HepG2 (cell line): ENCODE measurements around the gene STX1B. TPM values are rescaled to one million over a fixed set of nuclear protein-coding genes. Genes with fewer than 3 reads are reported as not detected.

ENCODE experiments used
- ATAD3A ChIP-seq: sonication (generic); formaldehyde crosslinking; IDR thresholded peaks from 2 replicates; pipeline ENCODE4 v1.4.0; 2020; ENCODE audit warnings: missing genetic modification reagents
- DRAP1 ChIP-seq: IDR thresholded peaks from 2 replicates; pipeline ENCODE4 v1.6.1; 2016; ENCODE audit warnings: missing genetic modification reagents, missing compliant biosample characterization
- KAT8 ChIP-seq: IDR thresholded peaks from 2 replicates; pipeline ENCODE4 v1.6.1; 2016; ENCODE audit warnings: missing genetic modification reagents, missing compliant biosample characterization
- MED1 ChIP-seq: sonication (generic); formaldehyde crosslinking; IDR thresholded peaks from 2 replicates; pipeline ENCODE4 v1.4.0; 2020; ENCODE audit warnings: missing genetic modification reagents
- MIXL1 ChIP-seq: IDR thresholded peaks from 2 replicates; pipeline ENCODE4 v1.6.1; 2016
- NFIB ChIP-seq: sonication (generic); formaldehyde crosslinking; IDR thresholded peaks from 2 replicates; pipeline ENCODE4 v1.9.0; 2021; ENCODE audit warnings: missing genetic modification reagents, mild to moderate bottlenecking, borderline replicate concordance
- PITX1 ChIP-seq: sonication (generic); formaldehyde crosslinking; IDR thresholded peaks from 2 replicates; pipeline ENCODE4 v1.5.1; 2020; ENCODE audit warnings: mild to moderate bottlenecking, missing genetic modification reagents
- POLR2A ChIP-seq, 2 experiments: IDR thresholded peaks; 2 replicates each; pipeline ENCODE4 v1.6.1; 2011; ENCODE audit warnings: low read depth in 2 of 2, low read length in 2 of 2, mild to moderate bottlenecking in 1 of 2, moderate library complexity in 1 of 2; ENCODE audit not compliant: insufficient read depth in 1 of 2
- RAD21 ChIP-seq: fragments of 450-650 bp; formaldehyde crosslinking; IDR thresholded peaks from 2 replicates; pipeline ENCODE4 v1.5.0; 2020; ENCODE audit warnings: mild to moderate bottlenecking
- STAG1 ChIP-seq: sonication (generic); formaldehyde crosslinking; IDR thresholded peaks from 2 replicates; pipeline ENCODE4 v1.4.0; 2020; ENCODE audit warnings: missing genetic modification reagents
- TEAD3 ChIP-seq: optimal IDR thresholded peaks from 2 replicates; pipeline ENCODE3; 2016; ENCODE audit warnings: borderline replicate concordance
- ZNF407 ChIP-seq: sonication (generic); formaldehyde crosslinking; IDR thresholded peaks from one replicate; pipeline ENCODE4 v1.5.1; 2020; ENCODE audit warnings: mild to moderate bottlenecking, missing genetic modification reagents; ENCODE audit errors: not compliant biosample characterization
- ZNF660 ChIP-seq: sonication (generic); formaldehyde crosslinking; IDR thresholded peaks from 2 replicates; pipeline ENCODE4 v1.5.1; 2020; ENCODE audit warnings: mild to moderate bottlenecking, low read depth, missing genetic modification reagents, borderline replicate concordance
- polyA plus RNA-seq, 8 experiments: library from polyadenylated mRNA; depleted of rRNA in 3 of 8; stranded (reverse) in 7 of 8; unstranded in 1 of 8; fragments of >200 nt; fragmentation: Illumina TruSeq in 4 of 8; extraction: Trizol in 4 of 8; gene quantifications; 2 replicates each; pipeline versions ENCODE4 v1.2.1 to v1.2.3, GENCODE V29; 2011 to 2016; ENCODE audit warnings: low read depth in 4 of 8, missing spikeins in 1 of 8, mixed read lengths in 1 of 8; ENCODE audit not compliant: insufficient read depth in 1 of 8
- total RNA-seq, 5 experiments: library from RNA; depleted of rRNA; stranded (reverse); fragments of >200 nt; fragmentation: Illumina TruSeq; extraction: Trizol; gene quantifications; 2 replicates each; pipeline ENCODE4 v1.2.3, GENCODE V29; 2016; ENCODE audit warnings: low read depth in 1 of 5
- TF ChIP-seq, protein P1 (sequence below): sonication (generic); formaldehyde crosslinking; IDR thresholded peaks from 2 replicates; pipeline ENCODE4 v1.4.0; 2020; ENCODE audit warnings: mild to moderate bottlenecking, missing genetic modification reagents
- TF ChIP-seq, protein P2 (sequence below): IDR thresholded peaks from 2 replicates; pipeline ENCODE4 v1.6.1; 2016; ENCODE audit warnings: mild to moderate bottlenecking

The STX1B gene
- total and polyA plus RNA-seq, 2 of the 13 experiments (the other 11 are each of a cell fraction or from before 2014, with no cell fraction given): 2.1 to 3.0 TPM

GRCh38 chr16:31016018-31016417 lies 5.6 kb upstream of the STX1B start (continued):
- no peak for TF ChIP-seq PITX1 (CRISPR knock-in tag)
- TF ChIP-seq MIXL1 (CRISPR knock-in tag): peak; percentile 70; the same call in 1 of the 2 replicates
- TF ChIP-seq KAT8 (CRISPR knock-in tag): peak; percentile 50
- TF ChIP-seq, protein P1, sequence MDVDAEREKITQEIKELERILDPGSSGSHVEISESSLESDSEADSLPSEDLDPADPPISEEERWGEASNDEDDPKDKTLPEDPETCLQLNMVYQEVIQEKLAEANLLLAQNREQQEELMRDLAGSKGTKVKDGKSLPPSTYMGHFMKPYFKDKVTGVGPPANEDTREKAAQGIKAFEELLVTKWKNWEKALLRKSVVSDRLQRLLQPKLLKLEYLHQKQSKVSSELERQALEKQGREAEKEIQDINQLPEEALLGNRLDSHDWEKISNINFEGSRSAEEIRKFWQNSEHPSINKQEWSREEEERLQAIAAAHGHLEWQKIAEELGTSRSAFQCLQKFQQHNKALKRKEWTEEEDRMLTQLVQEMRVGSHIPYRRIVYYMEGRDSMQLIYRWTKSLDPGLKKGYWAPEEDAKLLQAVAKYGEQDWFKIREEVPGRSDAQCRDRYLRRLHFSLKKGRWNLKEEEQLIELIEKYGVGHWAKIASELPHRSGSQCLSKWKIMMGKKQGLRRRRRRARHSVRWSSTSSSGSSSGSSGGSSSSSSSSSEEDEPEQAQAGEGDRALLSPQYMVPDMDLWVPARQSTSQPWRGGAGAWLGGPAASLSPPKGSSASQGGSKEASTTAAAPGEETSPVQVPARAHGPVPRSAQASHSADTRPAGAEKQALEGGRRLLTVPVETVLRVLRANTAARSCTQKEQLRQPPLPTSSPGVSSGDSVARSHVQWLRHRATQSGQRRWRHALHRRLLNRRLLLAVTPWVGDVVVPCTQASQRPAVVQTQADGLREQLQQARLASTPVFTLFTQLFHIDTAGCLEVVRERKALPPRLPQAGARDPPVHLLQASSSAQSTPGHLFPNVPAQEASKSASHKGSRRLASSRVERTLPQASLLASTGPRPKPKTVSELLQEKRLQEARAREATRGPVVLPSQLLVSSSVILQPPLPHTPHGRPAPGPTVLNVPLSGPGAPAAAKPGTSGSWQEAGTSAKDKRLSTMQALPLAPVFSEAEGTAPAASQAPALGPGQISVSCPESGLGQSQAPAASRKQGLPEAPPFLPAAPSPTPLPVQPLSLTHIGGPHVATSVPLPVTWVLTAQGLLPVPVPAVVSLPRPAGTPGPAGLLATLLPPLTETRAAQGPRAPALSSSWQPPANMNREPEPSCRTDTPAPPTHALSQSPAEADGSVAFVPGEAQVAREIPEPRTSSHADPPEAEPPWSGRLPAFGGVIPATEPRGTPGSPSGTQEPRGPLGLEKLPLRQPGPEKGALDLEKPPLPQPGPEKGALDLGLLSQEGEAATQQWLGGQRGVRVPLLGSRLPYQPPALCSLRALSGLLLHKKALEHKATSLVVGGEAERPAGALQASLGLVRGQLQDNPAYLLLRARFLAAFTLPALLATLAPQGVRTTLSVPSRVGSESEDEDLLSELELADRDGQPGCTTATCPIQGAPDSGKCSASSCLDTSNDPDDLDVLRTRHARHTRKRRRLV (CRISPR knock-in tag): 0 out of 2 replicates have a peak, but pooled peaks have one; percentile 45
- TF ChIP-seq MED1 (CRISPR knock-in tag): peak; percentile 52
- TF ChIP-seq POLR2A (IDR thresholded peaks at IDR 0.05; ENCODE audit: insufficient read depth in 1 of 2, low read depth in 2 of 2, low read length in 2 of 2): no peak
- TF ChIP-seq, protein P2, sequence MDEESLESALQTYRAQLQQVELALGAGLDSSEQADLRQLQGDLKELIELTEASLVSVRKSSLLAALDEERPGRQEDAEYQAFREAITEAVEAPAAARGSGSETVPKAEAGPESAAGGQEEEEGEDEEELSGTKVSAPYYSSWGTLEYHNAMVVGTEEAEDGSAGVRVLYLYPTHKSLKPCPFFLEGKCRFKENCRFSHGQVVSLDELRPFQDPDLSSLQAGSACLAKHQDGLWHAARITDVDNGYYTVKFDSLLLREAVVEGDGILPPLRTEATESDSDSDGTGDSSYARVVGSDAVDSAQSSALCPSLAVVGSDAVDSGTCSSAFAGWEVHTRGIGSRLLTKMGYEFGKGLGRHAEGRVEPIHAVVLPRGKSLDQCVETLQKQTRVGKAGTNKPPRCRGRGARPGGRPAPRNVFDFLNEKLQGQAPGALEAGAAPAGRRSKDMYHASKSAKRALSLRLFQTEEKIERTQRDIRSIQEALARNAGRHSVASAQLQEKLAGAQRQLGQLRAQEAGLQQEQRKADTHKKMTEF: peak; percentile 48; the same call in 1 of the 2 replicates
- no peak for TF ChIP-seq NFIB (CRISPR knock-in tag)
- peak; percentile 53 for TF ChIP-seq ZNF407
- TF ChIP-seq ATAD3A (CRISPR knock-in tag): no peak
- no peak for TF ChIP-seq ZNF660 (CRISPR knock-in tag)
- peak; percentile 40; the same call in 1 of the 2 replicates for TF ChIP-seq DRAP1 (CRISPR knock-in tag)
- peak; percentile 64 for TF ChIP-seq TEAD3
- peak; percentile 86 for TF ChIP-seq RAD21 (CRISPR knock-in tag)
- TF ChIP-seq STAG1 (CRISPR knock-in tag): peak; percentile 89
